DOHH2 (cell line): Measurements from ENCODE around the gene FAM120A.

Experiments
- H3F3A ChIP-seq: fragments of 200-600 bp; sonication (generic), shearing (Covaris generic); 2 replicates; pipeline ENCODE4 v1.6.0; 2016; ENCODE audit warnings: antibody characterized with exemption, mild to moderate bottlenecking; ENCODE audit not compliant: control insufficient read depth, insufficient read depth
- H3K27ac ChIP-seq: fragments of 200-600 bp; sonication (generic); 2 replicates; pipeline ENCODE4 v1.5.1; 2014; ENCODE audit warnings: low read depth, mild to moderate bottlenecking, low read length, moderate library complexity
- H3K27me3 ChIP-seq: fragments of 200-600 bp; sonication (generic); 2 replicates; pipeline ENCODE4 v1.6.1; 2014; ENCODE audit warnings: mild to moderate bottlenecking, low read length, mixed read lengths; ENCODE audit not compliant: control insufficient read depth
- H3K36me3 ChIP-seq: fragments of 200-600 bp; sonication (generic); 2 replicates; pipeline ENCODE4 v1.6.1; 2014; ENCODE audit warnings: mild to moderate bottlenecking, low read length, moderate library complexity, mixed read lengths; ENCODE audit not compliant: control insufficient read depth
- H3K4me1 ChIP-seq: fragments of 200-600 bp; sonication (generic); 2 replicates; pipeline ENCODE4 v1.6.1; 2014; ENCODE audit warnings: mild to moderate bottlenecking, low read length, mixed read lengths; ENCODE audit not compliant: control insufficient read depth
- H3K4me2 ChIP-seq: fragments of 200-600 bp; sonication (generic); 2 replicates; pipeline ENCODE4 v1.6.0; 2014; ENCODE audit warnings: mild to moderate bottlenecking, low read length, moderate library complexity
- H3K4me3 ChIP-seq: fragments of 200-600 bp; sonication (generic); 2 replicates; pipeline ENCODE4 v1.5.1; 2014; ENCODE audit warnings: mild to moderate bottlenecking, low read length, mixed read lengths
- H3K79me2 ChIP-seq: fragments of 200-600 bp; sonication (generic); 2 replicates; pipeline ENCODE4 v1.6.1; 2014; ENCODE audit warnings: mild to moderate bottlenecking, low read length, mixed read lengths; ENCODE audit not compliant: control insufficient read depth
- H3K9me2 ChIP-seq: fragments of 200-600 bp; sonication (generic); replicated peaks from 2 replicates; pipeline ENCODE4 v1.6.1; 2014; ENCODE audit warnings: mild to moderate bottlenecking, low read length, mixed read lengths; ENCODE audit not compliant: control insufficient read depth
- H3K9me3 ChIP-seq: fragments of 200-600 bp; sonication (generic); 2 replicates; pipeline ENCODE4 v1.6.1; 2014; ENCODE audit warnings: antibody characterized with exemption, low read length, mixed read lengths; ENCODE audit not compliant: control insufficient read depth, insufficient read depth
- H4K20me1 ChIP-seq: fragments of 200-600 bp; sonication (generic); 2 replicates; pipeline ENCODE4 v1.6.0; 2014; ENCODE audit warnings: low read depth, mild to moderate bottlenecking, antibody characterized with exemption, low read length, moderate library complexity; ENCODE audit not compliant: control insufficient read depth, insufficient read depth
- EZH2phosphoT487 ChIP-seq: fragments of 200-600 bp; sonication (generic); IDR thresholded peaks from 2 replicates; pipeline ENCODE4 v1.6.1; 2017; ENCODE audit warnings: borderline replicate concordance, mild to moderate bottlenecking, antibody characterized with exemption, low read length, moderate library complexity, mixed read lengths
- TF ChIP-seq, protein P1 (sequence below): fragments of 200-600 bp; sonication (generic); IDR thresholded peaks from one replicate; pipeline ENCODE4 v1.5.1; 2014; ENCODE audit warnings: antibody characterized with exemption, mild to moderate bottlenecking, low read depth, low read length; ENCODE audit not compliant: poor library complexity, severe bottlenecking

The FAM120A gene

DNA sequence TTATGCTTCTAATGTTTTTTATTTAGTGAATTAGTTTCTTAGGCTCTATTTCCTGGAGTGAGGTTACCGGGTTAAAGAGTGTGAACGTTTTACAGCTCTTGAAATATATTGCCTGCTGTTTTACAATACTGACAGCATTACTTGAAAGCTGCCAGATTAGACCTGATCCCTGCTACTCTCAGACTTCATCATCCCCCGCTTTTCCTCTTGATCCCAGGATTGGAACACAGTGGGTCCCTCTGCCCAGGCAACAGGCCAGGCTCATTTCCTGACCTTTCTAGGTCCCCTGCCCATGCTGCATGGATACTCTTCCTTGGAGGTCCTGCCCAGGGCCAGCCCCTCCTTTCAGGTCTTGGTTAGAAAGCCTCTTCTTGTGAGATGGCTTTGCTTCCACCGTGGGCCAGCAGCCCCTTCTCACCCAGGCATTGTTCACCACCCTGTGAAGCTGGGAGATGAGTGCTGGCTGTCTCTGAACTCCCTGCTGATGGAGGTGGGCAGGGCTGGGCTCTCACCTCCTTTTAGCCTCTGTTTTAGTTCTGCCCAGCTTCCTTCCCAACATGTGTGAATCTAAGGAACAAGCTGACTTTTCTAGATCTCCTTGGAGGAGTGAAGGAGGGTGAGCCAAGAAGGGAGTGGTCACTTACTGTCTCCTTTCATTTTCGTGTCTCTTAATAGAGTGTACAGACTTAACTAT is 17.4 kb downstream of the FAM120A start:
- Histone ChIP-seq H3K4me3 (no peak overlapping the region), H3K27me3 (no peaks in the 10 kb centered on the region), H3K36me3 (peaks cover 53% of the 10 kb centered on the region), H3K27ac (no peak overlapping the region), H3K4me1 (peaks cover 41% of the 10 kb centered on the region), H3K4me2 (peak overlapping the region; percentile 7; the same call in 1 of the 2 replicates), H3F3A (peaks cover 4% of the 10 kb centered on the region), H3K79me2 (peaks cover 98% of the 10 kb centered on the region), H3K9me2 (no peaks in the 10 kb centered on the region), H3K9me3 (no peaks in the 10 kb centered on the region), H4K20me1 (peaks cover 5% of the 10 kb centered on the region; the same call in 1 of the 2 replicates)
- no peak for TF ChIP-seq EZH2phosphoT487
- TF ChIP-seq, protein P1, sequence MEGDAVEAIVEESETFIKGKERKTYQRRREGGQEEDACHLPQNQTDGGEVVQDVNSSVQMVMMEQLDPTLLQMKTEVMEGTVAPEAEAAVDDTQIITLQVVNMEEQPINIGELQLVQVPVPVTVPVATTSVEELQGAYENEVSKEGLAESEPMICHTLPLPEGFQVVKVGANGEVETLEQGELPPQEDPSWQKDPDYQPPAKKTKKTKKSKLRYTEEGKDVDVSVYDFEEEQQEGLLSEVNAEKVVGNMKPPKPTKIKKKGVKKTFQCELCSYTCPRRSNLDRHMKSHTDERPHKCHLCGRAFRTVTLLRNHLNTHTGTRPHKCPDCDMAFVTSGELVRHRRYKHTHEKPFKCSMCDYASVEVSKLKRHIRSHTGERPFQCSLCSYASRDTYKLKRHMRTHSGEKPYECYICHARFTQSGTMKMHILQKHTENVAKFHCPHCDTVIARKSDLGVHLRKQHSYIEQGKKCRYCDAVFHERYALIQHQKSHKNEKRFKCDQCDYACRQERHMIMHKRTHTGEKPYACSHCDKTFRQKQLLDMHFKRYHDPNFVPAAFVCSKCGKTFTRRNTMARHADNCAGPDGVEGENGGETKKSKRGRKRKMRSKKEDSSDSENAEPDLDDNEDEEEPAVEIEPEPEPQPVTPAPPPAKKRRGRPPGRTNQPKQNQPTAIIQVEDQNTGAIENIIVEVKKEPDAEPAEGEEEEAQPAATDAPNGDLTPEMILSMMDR = no peak

DNA sequence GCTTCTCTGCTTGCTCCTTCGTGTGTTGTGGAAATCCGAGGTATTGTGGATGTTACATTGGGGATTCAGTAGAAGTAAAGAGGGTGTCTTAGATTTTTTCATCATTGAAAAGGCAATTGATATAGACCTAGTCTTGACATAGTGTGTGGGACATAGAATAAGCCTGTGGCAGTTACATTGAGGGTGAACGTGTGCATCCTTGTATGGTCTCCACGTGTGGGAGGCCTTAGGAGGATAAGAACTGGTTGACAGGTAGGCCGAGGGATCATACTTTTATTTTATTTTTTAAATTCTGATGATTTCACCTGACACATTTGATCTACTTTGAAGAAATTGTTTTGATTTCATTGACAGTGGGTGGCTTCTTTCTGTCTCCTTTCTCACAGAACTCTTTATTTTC is 18.9 kb downstream of the FAM120A start:
- no peak overlapping the region for H3K4me2 ChIP-seq
- peaks cover 5% of the 10 kb centered on the region; the same call in 1 of the 2 replicates for H4K20me1 ChIP-seq
- H3K79me2 ChIP-seq = peaks cover 96% of the 10 kb centered on the region
- H3K27ac ChIP-seq = no peak overlapping the region
- H3K4me1 ChIP-seq = peaks cover 26% of the 10 kb centered on the region
- no peak overlapping the region for H3K4me3 ChIP-seq
- H3K27me3 ChIP-seq = no peaks in the 10 kb centered on the region
- H3F3A ChIP-seq = no peaks in the 10 kb centered on the region; the same call in 1 of the 2 replicates
- no peaks in the 10 kb centered on the region for H3K9me2 ChIP-seq
- H3K9me3 ChIP-seq = no peaks in the 10 kb centered on the region
- TF ChIP-seq, protein P1 = no peak
- peaks cover 62% of the 10 kb centered on the region for H3K36me3 ChIP-seq

DNA sequence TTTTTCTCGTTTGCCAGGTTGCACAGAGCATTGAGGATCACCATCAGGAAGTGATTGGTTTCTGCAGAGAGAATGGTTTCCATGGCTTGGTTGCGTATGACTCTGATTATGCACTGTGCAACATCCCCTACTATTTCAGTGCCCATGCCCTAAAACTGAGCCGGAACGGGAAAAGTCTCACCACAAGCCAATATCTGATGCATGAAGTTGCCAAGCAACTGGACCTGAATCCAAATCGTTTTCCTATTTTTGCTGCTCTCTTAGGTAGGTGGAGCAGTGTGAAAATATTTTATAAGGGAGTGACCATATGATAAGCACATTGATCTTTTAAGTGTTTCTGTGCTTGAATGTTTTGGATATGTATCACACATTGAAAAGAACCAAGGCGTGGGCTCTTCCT is 19.6 kb downstream of the FAM120A start:
- H3K27ac ChIP-seq = no peak overlapping the region
- H3K4me2 ChIP-seq = no peak overlapping the region
- peaks cover 96% of the 10 kb centered on the region for H3K79me2 ChIP-seq
- no peak overlapping the region for H3K4me3 ChIP-seq
- no peaks in the 10 kb centered on the region for H3K9me3 ChIP-seq
- H3K9me2 ChIP-seq = no peaks in the 10 kb centered on the region
- H3K27me3 ChIP-seq = no peaks in the 10 kb centered on the region
- H3F3A ChIP-seq = no peaks in the 10 kb centered on the region
- TF ChIP-seq, protein P1 = no peak
- no peak for TF ChIP-seq EZH2phosphoT487
- peaks cover 19% of the 10 kb centered on the region for H3K4me1 ChIP-seq
- H3K36me3 ChIP-seq = peaks cover 63% of the 10 kb centered on the region
- H4K20me1 ChIP-seq = peaks cover 5% of the 10 kb centered on the region; the same call in 1 of the 2 replicates
